ENCODE results near the gene TAF6. TPM values are rescaled to one million over a fixed set of nuclear protein-coding genes. Genes with fewer than 3 reads are reported as not detected.

The TAF6 gene
- total and polyA plus RNA-seq, 9 of the 15 experiments (the other 6 are each of a cell fraction or from before 2014, with no cell fraction given), result 0.78 to 78.7 (median 21.3) TPM

- TF ChIP-seq ZHX1 (conservative IDR thresholded peaks at IDR 0.05; ENCODE audit: low read length), result no peak
- peak in 1 of 3 experiments; percentile 8 for TF ChIP-seq YY1 (IDR thresholded peaks at IDR 0.05; ENCODE audit: borderline replicate concordance in 1 of 3, control insufficient read depth in 1 of 3, extremely low read depth in 1 of 3, insufficient read depth in 3 of 3, insufficient read length in 1 of 3, insufficient replicate concordance in 2 of 3, low read depth in 1 of 3, low read length in 2 of 3)
- TF ChIP-seq ZNF668 (CRISPR knock-in tag; IDR thresholded peaks at IDR 0.05), result no peak
- peak; percentile 61; the same call in 1 of the 2 replicates for TF ChIP-seq PML (IDR thresholded peaks at IDR 0.05; ENCODE audit: low read length)
- no peak for TF ChIP-seq ZBTB12 (CRISPR knock-in tag; IDR thresholded peaks at IDR 0.05)
- no peak for TF ChIP-seq ZNF133 (CRISPR knock-in tag; IDR thresholded peaks at IDR 0.05)
- TF ChIP-seq ZNF175 (CRISPR knock-in tag; IDR thresholded peaks at IDR 0.05; ENCODE audit: low read depth), result no peak
- no peak for TF ChIP-seq UBTF (IDR thresholded peaks at IDR 0.05; ENCODE audit: borderline replicate concordance in 1 of 2, low read depth in 2 of 2, low read length in 2 of 2)
- TF ChIP-seq PHF8 (IDR thresholded peaks at IDR 0.05; ENCODE audit: borderline replicate concordance, low read length), result no peak
- TF ChIP-seq ETV6 (IDR thresholded peaks at IDR 0.05; ENCODE audit: borderline replicate concordance in 1 of 2, low read depth in 2 of 2, low read length in 1 of 2), result no peak
- no peak for TF ChIP-seq ETV6 (CRISPR knock-in tag; IDR thresholded peaks at IDR 0.05; ENCODE audit: borderline replicate concordance)
- TF ChIP-seq ZNF57 (CRISPR knock-in tag; IDR thresholded peaks at IDR 0.05), result no peak
- no peak for TF ChIP-seq ASH1L (IDR thresholded peaks at IDR 0.05; ENCODE audit: borderline replicate concordance, low read depth, partially characterized antibody)
- no peak for TF ChIP-seq KLF10 (CRISPR knock-in tag; IDR thresholded peaks at IDR 0.05)
- peak; percentile 62; the same call in 1 of the 2 replicates for TF ChIP-seq EP300 (IDR thresholded peaks at IDR 0.05; ENCODE audit: low read length)
- no peak for TF ChIP-seq TSC22D4 (tag; IDR thresholded peaks at IDR 0.05)
- TF ChIP-seq WHSC1 (IDR thresholded peaks at IDR 0.05; ENCODE audit: low read length), result no peak
- no peak for TF ChIP-seq IRF9 (tag; IDR thresholded peaks at IDR 0.05)
- no peak for TF ChIP-seq ZNF3 (CRISPR knock-in tag; IDR thresholded peaks at IDR 0.05)
These were observed 57.5 kb downstream of the TAF6 start (continued) for GRCh38 chr7:100061518-100062193.

Data from K562 (cell line).